HG03354 (cell line): ENCODE data around the gene ANKMY1.
"Not testable (repeated sequence)": the region's sequence is repeated elsewhere in the genome, so short reads cannot be mapped to it uniquely, and the experiment has no call there.

Experiments
- ATAC-seq: cut with Tn5 transposase; IDR thresholded peaks from one replicate; pipeline ENCODE4 v1.9.1; 2021; ENCODE audit warnings: mild to moderate bottlenecking; ENCODE audit not compliant: unreplicated experiment, poor library complexity, severe bottlenecking

ANKMY1 gene

GRCh38 chr2:240559286-240559685 lies 1.5 kb upstream of the ANKMY1 start:
- ATAC-seq: no peak

- no peak for ATAC-seq
Observed at GRCh38 chr2:240558236-240558761, 511 bp upstream of the ANKMY1 start.

- ATAC-seq: no peak
Observed at GRCh38 chr2:240557101-240557751, 562 bp downstream of the ANKMY1 start.

DNA sequence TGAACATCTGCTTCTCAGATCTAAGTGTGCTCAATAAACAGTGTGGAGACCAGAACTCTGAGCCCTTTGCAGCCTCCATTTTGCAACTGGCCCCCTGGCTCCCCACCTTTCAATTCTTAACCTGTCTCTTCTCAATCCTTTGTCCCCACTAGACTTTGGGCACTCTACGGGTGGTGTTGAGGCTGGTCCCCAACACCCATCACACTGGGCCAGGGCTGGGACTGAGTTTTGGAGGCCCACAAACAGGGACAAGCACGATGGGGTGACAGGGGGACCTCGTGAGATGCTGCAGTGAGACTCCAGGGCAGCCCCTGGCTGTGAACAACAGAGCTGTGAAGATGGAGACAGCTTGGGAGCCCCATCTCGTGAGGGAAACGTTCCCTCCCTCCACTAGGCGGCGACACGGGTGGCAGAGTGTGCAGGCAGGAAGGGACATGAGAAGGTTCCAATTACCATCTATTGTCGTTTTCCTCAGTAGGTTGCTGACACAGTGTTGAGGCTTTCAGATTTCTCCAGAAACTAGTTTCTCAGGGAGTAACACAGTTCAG lies 1.2 kb downstream of the ANKMY1 start:
- no peak for ATAC-seq

GRCh38 chr2:240555541-240556250 lies 2.1 kb downstream of the ANKMY1 start:
- no peak for ATAC-seq

DNA sequence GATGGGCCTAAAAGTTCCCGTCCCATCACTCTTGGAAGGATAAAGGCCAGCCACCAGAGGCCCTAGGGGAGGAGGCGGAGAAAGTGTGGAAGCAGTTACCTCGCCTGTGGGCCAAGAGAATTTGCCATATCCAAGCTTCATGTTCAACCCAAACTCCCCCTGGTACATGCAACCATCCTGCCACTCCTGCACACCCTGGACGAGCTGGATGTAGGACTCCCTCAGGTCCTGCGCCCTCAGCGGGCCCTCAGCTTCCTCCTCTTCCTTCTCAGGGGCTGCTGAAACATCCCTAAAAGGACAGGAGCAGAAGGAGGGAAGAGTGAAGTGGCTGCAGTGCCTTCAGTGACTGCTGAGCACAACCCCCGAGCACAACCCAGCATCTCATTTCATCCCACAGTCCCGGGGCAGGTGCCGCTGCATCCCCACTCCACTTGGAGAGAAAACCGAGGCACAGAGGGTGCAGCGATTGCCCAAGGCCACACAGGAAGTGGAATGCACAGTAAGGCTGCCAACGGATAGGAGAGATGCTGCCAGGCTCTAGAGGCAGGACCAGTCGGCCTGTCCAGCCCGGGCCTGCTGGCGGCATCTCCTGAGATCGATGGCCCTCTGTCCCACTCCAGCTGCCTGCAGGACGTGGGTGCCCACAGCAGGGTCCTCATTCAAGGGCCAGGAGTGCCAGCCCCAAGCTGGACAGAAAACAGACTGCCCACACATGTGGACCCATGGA lies 2.9 kb downstream of the ANKMY1 start:
- no peak for ATAC-seq

- ATAC-seq: no peak
Observed at GRCh38 chr2:240553956-240554480, 3.8 kb downstream of the ANKMY1 start.

DNA sequence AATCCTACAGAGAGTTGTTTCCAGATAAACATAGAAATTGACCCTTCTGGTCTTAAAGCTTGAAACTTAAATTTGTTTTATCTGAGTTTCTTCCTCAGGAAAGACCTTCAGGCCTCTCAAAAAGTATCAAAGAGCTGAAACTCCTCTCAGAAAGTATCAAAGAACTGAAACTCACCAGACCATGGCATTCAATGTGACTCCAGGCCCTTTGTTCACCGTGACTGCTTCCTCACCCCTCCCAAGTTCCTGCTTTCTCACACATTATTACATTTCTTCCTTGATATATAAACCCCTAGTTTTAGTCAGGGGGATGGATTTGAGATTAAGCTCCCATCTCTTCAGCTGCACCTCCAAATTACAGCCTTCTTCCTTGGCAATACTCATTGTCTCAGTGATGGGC lies 6.0 kb downstream of the ANKMY1 start:
- ATAC-seq: no peak

DNA sequence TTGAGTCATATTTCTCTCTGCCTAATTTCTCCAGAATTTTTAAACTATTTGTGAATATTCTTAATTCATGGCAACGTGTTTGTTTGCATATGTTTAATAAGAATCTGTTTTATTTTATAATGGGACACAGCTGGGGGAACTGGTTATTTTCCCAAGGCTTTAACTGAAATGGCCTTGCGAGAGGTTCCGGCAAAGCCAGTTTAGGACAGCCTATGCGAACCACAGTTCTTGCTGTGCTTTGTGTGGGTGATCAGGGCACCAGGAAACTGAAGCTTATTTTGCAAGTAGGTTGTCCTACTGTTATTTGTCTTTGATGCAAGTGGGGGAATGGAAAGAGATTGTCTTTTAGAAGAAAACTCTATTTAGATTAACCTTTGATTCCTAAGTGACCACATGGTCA lies 6.5 kb downstream of the ANKMY1 start:
- ATAC-seq: no peak

- ATAC-seq: no peak
Observed at GRCh38 chr2:240539906-240540305, 17.9 kb downstream of the ANKMY1 start.

DNA sequence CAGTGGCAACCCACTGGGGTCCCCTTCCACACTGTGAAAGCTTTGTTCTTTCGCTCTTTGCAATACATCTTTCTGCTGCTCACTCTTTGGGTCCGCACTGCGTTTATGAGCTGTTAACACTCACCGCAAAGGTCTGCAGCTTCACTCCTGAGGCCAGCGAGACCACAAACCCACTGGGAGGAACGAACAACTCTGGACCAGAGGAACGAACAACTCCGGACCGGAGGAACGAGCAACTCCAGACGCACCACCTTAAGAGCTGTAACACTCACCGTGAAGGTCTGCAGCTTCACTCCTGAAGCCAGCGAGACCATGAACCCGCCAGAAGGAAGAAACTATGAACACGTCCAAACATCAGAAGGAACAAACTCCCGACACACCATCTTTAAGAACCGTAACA lies 18.7 kb downstream of the ANKMY1 start:
- ATAC-seq: not testable (repeated sequence)

DNA sequence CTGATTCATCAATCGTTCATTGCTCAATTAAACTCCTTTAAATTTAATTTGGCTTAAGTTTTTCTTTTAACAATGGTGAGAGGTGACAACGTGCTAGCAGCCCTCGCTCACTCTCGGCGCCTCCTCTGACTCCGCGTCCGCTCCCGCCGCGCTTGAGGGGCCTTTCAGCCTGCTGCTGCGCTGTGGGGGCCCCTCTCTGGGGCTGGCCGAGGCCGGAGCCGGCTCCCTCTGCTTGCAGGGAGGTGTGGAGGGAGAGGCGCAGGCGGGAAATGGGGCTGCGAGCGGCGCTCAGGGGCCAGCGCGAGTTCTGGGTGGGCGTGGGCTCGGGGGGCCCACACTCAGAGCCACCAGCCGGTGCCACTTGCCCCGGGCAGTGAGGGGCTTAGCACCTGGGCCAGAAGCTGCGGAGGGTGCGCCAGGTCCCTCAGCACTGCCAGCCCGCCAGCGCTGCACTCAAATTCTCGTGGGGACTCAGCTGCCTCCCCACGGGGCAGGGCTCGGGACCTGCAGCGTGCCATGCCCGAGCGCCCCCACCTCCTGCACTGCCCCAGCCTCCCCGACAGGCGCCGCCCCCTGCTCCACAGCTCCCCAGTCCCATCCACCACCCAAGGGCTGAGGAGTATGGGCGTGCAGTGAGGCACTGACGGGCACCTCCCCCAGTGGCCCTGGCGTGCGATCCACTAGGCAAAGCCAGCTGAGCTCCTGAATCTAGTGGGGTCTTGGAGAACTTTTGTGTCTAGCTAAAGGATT lies 19.6 kb downstream of the ANKMY1 start:
- no peak for ATAC-seq

DNA sequence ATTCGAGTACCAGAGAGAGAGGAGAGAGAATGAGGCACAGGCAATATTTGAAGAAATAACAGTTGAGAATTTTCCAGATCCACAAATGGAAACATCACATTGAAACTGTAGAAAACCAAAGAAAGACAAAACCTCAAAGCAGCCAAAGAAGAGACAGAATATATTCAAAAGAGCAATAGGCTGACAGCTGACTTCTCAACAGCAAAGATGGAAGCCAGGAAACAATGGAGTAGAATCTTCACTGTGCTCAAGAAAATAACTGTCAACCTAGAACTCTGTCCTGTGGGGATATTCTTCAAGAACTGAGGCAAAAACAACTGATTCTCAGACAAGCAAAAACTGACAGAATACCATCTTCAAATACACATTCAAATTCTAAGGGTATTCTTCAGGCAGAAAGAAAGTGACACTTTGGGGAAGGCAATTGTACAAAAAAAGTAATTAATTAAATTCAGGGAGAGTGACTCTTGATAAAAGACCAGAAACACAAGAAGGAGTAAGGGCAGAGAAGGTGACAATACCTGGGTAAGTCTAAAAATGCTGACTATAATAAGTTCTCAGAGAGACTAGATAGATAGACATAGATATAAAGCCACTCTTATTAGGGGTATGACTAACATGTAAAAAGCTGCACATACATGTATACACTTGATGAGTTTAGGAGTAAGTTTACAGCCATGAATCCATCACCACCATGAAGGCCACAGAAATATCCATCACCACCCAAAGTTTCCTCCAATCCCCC lies 25.6 kb downstream of the ANKMY1 start:
- no peak for ATAC-seq

DNA sequence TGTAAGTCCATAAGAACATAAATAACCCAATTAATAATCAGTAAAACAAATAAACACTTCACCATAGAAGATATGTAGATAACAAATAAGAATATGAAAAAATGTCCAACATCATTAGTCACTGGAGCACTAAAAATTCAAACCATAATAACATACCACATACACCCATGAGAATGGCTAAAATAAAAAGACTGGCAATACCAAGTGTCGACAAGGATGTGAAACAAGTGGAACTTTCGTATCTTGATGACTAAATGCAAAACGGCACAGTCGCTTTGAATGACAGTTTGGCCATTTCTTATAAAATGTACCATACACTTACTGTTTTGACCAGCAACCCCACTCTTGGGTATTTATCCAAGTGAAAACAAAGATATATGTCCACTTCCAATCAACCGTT lies 26.8 kb downstream of the ANKMY1 start:
- ATAC-seq: no peak

GRCh38 chr2:240530181-240530580 lies 27.6 kb downstream of the ANKMY1 start:
- no peak for ATAC-seq

DNA sequence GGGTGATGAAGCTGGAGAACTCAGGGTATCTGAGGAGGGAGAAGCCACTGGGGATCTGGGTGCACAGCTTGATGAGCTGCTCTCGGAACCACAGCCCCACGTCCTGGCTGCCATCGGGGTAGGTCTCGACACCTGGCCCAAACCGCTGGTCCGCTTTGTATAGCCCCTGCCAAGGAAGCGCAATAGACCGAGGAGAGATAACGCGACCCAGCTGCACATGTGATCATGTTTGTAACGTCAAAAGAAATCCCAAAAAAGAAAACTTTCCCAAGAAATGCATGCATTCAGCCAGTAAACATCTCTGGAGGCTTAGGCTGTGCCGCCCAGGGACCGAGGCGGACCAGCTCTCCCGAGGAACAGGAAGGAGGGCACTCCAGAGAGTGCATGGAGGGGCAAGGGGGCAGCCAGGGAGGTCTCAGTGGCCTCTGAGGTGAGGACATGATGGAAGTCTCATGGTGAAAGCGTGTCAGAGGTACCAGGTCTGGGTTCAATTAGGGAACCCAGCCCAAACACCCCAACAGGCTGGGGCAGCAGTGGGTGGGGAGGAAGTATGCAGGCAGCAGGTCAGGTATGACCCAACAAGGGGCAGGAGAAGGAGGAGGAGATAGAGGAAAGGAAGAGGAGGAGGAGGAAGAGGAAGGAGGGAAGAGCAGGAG lies 28.3 kb downstream of the ANKMY1 start:
- ATAC-seq: no peak

DNA sequence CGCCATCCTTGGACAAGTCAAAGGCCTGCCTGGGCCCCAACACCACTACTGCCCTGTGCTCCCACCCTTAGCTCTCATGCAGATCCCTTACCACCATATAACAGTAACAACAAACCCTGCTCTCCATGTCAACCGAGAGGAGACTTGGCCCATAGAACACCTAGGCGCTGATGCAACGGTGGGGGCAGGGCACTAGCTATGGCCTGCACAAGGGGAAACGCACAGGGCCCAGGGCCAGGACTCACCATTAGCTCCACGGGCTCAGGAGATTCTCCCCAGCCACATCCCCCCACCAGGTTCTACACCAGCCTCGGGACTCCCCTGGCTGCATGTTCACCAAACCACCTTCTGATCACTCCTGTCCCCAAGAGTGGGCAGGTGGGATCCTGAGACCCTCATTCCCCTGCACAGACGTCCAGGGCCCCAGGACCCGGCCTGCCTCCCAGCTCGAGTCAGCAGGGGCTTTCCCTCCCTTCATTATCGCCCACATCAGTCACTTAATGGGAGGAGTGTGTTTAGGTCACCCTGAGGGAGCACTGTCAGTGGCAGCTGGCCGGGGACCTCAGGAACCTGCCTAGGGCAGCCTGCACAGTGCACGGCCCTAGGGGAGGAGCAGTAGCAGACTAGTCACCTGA lies 29.3 kb downstream of the ANKMY1 start:
- no peak for ATAC-seq

- no peak for ATAC-seq
Observed at GRCh38 chr2:240527153-240527750, 30.5 kb downstream of the ANKMY1 start.
